NB4 (cell line): Measurements from ENCODE around the gene LAMA5.
A peak's percentile ranks its signal among the peaks of the same experiment; 100 is the strongest.

Experiments
- DNase-seq: peaks from one replicate; pipeline ENCODE4 v3.0.0; 2010; ENCODE audit warnings: low read depth
- H3K4me3 ChIP-seq: one replicate; pipeline ENCODE4 v1.5.1; 2011; ENCODE audit warnings: mild to moderate bottlenecking, low read depth, low read length, moderate library complexity
- MYC ChIP-seq: IDR thresholded peaks from 2 replicates; pipeline ENCODE4 v1.6.1; 2011; ENCODE audit warnings: low read depth, low read length
- POLR2A ChIP-seq: IDR thresholded peaks from 2 replicates; pipeline ENCODE4 v1.6.1; 2011; ENCODE audit warnings: mild to moderate bottlenecking; ENCODE audit not compliant: insufficient read length; ENCODE audit errors: extremely low read depth
- TF ChIP-seq, protein P1 (sequence below): IDR thresholded peaks from 2 replicates; pipeline ENCODE4 v1.6.1; 2011; ENCODE audit warnings: low read depth, low read length
- TF ChIP-seq, protein P2 (sequence below): IDR thresholded peaks from one replicate; pipeline ENCODE4 v1.5.1; 2012; ENCODE audit warnings: low read depth, low read length

LAMA5 gene

DNA sequence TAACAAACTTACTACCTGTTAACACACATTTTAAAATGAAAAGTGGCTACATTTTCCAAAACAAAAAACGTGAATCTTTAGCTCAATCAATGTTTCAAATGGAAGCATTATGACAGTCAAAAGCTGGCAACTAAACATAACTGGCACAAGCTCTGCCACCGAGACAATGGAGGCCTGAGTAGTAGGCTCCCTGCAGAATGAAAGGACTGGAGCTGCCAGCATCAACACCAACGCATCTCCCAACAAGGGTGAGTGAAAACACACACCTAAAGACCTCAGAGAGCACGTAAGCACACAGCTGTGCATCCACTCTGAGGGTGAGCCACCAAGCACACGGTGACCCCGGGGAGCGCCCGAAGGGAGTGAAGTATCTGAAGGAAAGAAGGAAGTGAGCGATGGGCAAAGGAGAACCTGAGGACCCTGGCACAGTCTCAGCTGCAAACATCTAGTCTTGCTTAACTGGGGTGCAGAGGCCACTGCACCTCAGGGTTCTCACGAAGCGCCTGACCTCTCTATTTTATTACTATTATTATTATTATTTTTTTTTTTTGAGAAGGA, 65.9 kb downstream of the LAMA5 start:
- H3K4me3 ChIP-seq, result peak overlapping the region; percentile 62
- TF ChIP-seq POLR2A, result no peak
- TF ChIP-seq, protein P1, sequence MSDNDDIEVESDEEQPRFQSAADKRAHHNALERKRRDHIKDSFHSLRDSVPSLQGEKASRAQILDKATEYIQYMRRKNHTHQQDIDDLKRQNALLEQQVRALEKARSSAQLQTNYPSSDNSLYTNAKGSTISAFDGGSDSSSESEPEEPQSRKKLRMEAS, result no peak
- TF ChIP-seq, protein P2, sequence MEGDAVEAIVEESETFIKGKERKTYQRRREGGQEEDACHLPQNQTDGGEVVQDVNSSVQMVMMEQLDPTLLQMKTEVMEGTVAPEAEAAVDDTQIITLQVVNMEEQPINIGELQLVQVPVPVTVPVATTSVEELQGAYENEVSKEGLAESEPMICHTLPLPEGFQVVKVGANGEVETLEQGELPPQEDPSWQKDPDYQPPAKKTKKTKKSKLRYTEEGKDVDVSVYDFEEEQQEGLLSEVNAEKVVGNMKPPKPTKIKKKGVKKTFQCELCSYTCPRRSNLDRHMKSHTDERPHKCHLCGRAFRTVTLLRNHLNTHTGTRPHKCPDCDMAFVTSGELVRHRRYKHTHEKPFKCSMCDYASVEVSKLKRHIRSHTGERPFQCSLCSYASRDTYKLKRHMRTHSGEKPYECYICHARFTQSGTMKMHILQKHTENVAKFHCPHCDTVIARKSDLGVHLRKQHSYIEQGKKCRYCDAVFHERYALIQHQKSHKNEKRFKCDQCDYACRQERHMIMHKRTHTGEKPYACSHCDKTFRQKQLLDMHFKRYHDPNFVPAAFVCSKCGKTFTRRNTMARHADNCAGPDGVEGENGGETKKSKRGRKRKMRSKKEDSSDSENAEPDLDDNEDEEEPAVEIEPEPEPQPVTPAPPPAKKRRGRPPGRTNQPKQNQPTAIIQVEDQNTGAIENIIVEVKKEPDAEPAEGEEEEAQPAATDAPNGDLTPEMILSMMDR, result no peak
- DNase-seq, result peak; percentile 38

DNA sequence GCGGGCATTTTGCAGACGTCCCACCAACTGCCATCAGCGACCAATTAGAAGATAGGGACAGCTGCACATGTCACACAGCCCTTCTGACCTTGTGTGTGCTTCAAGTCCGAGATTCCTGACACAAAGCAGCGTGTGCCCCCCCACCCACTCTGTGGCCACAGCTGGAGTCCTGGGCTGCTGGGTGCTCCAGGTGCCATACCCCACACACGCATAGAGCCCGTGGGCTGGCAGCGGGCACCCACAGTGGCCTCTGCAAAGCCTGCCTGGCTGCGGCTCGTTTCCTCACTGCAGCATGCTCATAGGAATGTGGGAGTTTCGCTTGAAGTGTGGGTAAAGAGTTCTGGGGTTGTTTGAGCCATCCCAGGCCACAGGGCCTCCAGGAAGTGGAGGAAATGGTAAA, 66.8 kb downstream of the LAMA5 start:
- no peak overlapping the region for H3K4me3 ChIP-seq
- TF ChIP-seq MYC (no peak), POLR2A (no peak)
- TF ChIP-seq, protein P2, result no peak
- TF ChIP-seq, protein P1, result no peak
- DNase-seq, result no peak

DNA sequence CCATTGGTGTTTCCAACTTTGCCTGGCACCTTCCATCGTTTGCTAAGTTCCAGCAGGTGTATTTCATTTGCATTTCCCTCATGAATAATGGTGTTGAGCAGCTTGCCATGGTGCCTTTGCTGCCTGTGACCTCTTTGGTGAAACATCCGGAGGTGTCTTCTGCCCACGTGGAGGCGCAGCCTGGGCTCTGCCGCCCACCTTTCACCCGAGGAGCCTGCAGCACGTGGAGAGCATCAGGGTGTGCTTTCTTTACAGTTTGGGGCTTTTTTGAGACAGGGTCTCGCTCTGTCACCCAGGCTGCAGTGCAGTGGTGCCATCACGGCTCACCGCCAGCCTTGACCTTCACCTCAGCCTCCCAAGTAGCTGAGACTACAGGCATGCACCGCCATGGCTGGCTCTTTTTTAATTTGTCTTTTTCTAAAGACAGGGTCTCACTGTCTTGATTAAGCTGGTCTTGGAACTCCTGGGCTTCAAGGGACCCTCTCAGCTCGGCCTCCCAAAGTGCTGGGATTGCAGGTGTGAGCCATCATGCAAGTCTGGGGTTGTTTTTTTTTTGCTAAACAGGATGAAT, 67.4 kb downstream of the LAMA5 start:
- H3K4me3 ChIP-seq, result no peak overlapping the region
- no peak for DNase-seq
- TF ChIP-seq POLR2A, result no peak

DNA sequence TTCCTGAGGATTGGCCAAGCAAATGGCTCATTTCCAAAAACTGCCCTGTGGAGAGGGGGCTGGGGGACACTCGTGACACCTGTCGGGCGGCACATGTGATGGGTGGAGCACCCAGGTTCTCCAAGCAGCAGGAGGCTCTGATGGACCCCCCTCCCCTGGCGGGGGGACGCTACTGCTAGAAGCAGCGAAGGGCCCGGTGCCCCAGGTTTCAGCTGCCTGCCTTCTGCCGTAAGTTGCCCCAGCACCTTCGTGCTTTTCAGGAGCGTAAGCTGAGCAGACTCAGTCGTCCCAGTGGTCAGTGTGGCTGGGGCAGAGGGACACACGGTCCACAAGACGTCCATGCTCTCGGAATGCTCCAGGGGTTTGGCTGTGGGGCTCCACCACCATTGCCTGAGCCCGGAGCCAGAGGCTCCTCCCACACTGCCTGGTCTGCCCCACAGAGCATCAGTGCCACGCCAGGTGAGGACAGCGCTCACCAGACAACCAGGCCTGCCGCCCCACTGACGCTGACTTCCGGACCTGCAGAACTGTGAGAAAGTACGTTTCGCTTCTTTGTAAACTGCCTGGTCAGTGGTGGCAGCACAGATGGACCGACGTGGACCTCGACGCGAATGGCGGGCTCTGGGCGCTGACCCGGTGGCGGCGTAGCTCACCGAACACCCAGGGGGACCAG, 68.4 kb downstream of the LAMA5 start:
- TF ChIP-seq, protein P1, result no peak
- TF ChIP-seq, protein P2, result no peak
- TF ChIP-seq POLR2A (no peak), MYC (no peak)

DNA sequence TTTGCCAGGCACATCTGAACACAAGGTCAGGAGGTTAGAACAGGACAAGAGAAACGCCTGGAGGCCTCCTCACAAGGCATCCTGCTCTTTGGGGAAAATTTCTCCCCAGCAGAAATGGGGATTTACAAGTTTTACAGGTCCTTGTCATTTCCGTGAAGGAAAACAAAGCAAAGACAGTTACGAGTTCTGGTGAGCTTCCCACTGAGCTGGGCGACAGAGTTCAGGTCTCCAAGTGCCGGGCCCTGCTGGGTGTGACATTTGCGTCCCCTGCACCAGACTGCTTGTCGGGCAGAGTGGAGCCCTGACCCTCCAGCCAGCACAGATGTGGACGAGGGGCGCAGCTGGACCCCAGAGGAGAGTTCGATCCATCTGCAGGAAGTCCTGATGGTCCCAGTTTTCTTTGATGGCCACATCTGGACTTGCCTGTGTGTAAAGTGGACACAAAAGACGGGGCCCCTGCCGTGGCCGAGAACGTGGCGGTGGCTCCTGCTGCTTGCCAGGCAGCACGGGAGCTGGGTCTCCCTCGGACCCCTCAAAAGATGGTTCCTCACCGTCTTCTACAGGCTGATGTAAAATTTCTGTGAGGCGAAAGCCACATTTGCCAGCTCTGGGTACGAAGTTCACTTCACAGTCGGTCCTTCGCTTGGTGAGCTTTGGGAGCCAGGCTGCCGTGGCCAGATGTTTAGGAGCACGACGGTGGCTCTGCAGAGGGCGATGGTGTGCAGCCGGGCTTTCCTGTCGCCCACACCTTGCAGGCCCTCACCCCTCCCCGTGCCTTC, 69.5 kb downstream of the LAMA5 start:
- TF ChIP-seq, protein P1, result no peak
- TF ChIP-seq, protein P2, result no peak
- no peak for TF ChIP-seq POLR2A
- no peak overlapping the region for H3K4me3 ChIP-seq
- no peak for DNase-seq

More for the DNA sequence above, 68.4 kb downstream of the LAMA5 start:
- DNase-seq, result no peak
- no peak overlapping the region for H3K4me3 ChIP-seq
